Germinal center (tissue), 1 donor: ENCODE measurements around the gene CST11.

Experiments
- DNase-seq: peaks from one replicate; pipeline ENCODE4 v3.0.0; 2012; ENCODE audit warnings: mixed read lengths, low spot score

The CST11 gene

GRCh38 chr20:23419995-23420901 lies 32.4 kb downstream of the CST11 start:
- peak; percentile 50 for DNase-seq

DNA sequence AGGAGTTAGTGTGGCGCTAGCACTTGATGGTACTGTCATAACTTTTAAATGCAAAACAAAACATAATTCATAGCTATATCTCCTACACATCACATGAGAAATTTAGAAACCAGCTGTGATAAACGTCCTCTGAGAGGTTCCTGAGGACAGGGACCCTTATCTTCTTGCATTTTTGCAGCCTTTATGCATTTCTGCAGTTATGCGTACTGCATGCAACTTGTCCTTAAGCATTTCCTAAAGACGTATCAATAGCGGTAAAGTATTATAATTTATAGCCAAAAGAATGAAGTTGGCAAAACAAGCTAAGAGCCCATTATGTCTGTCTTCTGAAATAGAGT lies 33.0 kb downstream of the CST11 start:
- no peak for DNase-seq

DNA sequence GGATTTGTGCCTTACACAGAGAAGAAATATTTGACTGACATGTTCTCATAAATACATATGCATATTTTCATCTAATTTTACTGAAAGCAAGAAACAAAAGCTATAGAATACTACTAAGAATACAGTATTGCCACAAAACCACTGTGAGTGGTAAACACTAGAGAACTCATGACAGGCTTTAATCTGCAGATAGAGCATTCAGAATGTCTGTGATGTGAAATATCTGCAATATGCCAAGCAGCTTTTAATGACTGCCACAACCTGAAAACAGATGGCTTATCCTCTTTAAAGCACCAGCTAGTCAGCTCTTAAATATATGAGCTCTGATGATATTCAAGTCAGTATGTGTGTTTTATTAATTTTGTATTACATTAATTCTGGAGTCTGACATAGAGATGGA lies 34.8 kb downstream of the CST11 start:
- no peak for DNase-seq

DNA sequence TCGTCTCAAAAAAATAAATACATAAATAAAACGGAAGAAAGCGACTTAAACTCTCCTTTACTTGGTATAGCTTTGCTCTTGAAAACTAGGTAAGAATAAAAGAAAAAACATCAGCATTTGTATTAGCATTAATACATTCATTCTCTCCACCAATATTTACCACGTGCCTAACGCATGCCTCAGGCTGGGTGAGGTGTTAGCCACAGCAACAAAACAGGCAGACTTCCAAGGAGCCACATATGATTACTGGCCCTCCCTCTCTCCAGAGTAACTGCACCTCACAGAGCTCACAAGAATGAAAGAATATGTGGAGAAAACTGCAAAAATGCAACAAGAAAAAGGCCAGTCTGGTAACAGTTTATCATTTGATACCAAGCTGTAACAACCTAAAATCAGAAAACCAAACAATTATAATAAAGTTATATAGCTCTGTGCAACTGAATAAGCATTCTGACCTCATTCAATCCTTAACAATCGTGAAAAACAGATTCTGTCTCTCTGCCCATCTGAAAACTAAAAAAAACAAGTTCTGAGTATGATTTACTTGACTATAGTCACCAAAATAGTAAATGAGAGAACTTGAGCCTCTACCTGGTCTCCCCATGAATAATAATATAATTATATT lies 36.6 kb downstream of the CST11 start:
- no peak for DNase-seq

DNA sequence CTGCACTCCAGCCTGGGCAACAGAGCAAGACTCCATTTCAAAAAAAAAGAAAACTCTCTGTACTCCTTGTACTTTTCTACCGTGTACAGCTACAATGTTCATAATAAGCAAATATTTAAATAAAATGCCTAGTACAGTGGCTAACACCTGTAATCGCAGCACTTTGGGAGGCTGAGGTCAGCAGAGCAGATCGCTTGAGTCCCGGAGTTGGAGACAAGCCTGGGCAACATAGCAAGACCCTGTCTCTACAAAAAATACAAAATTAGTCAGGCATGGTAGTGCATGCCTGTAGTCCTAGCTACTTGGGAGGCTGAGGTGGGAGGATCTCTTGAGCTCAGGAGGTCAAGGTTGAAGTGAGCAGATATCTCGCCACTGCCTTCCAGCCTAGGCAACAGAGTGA lies 37.1 kb downstream of the CST11 start:
- no peak for DNase-seq

DNA sequence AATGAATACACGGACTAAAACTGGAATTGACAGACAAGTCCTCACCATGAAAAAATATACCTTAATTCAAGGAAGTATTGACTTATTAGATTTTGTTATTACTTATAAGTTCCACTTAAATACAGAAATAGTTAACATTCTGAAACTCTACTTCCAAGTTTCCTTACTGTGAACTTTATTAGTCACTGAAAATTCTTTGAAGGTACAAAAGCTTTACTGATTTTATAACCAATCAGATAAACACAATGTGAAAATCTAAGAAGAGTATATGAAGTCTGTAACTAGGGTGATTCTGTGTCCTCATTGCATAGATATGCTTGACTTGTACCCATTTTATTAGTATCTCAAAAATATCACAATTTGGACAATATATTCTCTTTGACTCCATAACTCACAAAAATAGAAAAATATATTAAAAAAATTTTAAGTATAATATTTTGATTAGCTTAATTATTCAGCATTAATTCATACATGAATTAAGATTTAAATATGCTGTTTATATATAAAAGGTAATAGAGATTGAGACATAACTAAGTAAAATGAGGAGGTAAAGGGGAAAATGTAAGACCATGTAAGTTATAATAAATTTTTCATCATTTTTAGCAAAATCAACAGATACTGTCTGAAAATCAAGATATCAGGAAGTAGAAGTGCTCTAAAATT lies 38.0 kb downstream of the CST11 start:
- no peak for DNase-seq

DNA sequence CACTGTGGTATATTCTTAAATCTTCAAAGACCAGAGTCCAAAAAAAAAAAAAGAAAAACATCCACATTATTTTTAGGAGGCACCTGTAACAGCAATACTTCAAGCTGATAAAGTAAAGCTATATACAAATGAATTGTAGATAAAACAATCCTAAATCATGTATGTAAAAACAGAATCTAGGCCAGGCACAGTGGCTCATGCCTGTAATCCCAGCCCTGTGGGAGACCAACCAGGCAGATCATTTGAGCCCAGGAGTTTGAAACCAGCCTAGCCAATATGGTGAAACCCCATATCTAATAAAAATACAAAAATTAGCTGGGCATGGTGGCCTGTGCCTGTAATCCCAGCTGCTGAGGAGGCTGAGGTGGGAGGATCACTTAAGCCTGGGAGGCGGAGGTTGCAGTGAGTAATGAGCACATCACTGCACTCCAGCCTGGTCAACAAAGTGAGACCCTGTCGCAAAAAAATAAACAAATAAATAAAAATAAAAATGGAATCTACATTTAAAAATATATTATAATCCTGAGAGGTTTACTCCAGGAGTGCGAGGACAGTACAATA lies 38.7 kb downstream of the CST11 start:
- no peak for DNase-seq

GRCh38 chr20:23412026-23412425 lies 40.6 kb downstream of the CST11 start:
- no peak for DNase-seq

DNA sequence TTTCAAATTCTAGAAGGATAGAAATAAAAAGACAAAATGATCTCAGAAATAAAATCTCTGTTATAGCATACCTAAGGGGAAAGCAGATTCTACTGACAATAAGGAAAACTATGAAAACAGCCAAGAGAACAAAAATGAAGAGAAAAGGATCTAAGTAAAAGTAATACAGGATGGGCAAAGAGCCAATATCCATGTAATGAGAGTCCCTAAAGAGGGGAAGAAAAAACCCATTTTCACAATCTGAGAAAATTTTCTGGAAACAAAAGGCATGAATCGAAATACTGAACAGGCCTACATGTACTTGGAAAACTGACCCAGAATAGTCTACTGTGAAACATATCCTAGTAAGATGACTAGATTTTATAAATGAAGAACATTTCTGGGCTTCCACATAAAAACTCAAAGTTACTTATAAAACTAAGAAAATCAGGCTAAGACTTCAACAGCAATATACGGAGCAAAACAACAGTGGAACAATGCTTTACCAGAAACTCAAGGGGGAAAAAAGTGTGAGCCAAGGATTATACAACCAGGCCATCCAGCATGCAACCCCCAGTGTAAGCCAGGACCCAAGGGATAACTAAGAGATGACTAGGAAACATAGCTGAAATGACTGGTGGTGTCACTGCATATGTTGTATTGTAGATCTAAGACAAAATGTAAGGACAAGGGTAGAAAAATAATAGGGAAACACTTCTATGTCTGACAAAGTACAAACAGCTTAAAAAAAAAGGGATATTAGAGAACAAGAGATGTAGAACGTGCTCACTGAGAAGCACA lies 41.6 kb downstream of the CST11 start:
- DNase-seq = no peak

GRCh38 chr20:23409800-23410199 lies 42.9 kb downstream of the CST11 start:
- DNase-seq = no peak

- no peak for DNase-seq
Measured at GRCh38 chr20:23408957-23409356, 43.7 kb downstream of the CST11 start.

DNA sequence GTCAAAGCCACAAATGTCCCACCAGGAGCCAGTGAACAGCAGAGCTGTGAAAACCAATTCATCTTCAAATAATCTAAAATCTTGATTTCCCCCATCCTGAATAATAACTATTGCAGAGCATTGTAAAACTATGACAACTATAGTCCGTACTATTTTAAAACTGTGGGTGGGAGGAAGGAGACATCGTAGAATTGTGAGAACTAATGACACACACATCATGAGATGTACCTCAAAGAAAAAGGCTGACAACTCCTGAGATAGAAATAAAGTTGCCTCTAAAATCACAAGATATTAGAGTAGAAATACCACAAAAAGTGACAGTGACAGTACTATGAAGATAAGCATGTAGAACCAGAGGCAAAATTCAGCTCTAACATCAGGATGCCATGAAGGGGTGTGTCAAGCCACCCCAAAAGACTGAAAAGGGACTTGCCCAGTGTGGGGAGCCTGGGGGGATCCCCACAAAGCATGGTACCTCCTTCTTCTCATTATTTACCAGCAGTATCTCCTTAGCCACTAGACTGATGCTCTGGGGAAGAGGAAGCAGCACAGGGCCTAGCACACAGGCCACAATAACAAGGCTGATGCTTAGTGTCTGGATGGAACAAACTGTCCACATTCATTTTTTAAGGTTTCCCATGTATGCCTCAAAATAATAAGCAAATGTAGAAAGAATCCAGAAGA lies 44.8 kb downstream of the CST11 start:
- no peak for DNase-seq

- no peak for DNase-seq
Measured at GRCh38 chr20:23406880-23407279, 45.8 kb downstream of the CST11 start.

DNA sequence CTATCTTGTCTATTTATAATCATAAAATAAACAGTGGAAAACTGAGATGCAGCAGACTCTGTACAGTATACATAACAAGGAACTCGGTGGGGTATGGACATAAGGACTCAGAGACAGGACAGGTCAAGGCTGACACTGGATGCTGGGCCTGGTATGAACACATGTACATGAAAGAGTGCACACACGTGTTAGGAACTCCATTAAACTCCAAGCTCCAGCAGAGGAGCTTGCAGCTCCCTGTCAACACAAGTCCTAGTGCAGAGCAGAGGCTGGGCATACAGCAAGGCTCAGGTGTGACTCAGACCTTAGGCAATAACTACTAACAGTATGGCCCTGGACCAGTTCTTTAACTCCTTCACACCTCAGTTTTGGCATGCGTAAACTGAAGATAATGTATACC lies 48.5 kb downstream of the CST11 start:
- no peak for DNase-seq

- no peak for DNase-seq
Measured at GRCh38 chr20:23403751-23404150, 48.9 kb downstream of the CST11 start.

DNA sequence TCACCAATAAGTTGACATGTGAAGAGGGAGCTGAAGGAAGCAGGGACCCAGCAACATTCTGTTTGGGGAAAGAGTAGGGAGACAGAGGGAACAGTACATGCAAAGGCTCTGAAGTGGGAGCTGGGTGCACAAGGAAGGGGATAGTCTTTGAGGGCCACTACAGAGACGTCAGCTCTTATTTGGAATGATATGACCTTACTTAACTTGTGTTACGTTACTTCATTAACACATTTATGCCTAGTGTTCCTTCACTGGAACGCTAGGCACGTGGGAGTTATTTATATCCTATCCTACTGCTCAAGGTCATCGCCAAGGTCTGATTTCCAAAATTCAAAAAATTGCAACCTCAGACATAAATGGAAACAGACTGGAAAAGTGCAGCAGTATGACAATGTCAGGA lies 51.6 kb downstream of the CST11 start:
- DNase-seq = no peak
